ENCODE measurements around the gene ABTB2.

Gene ABTB2

GRCh38 chr11:34157163-34157562 lies 200.6 kb downstream of the ABTB2 start:
- ATAC-seq (ENCODE audit: insufficient read depth, low read depth) (no peak), DNase-seq (no peak)
- no peaks in the 10 kb centered on the region for H4K20me1 ChIP-seq (ENCODE audit: insufficient read depth, low read length)
- peaks cover 4% of the 10 kb centered on the region; the same call in 1 of the 2 replicates for H3K36me3 ChIP-seq (ENCODE audit: insufficient read depth, low read length)
- H3K4me3 ChIP-seq (ENCODE audit: low read depth in 1 of 2, low read length in 2 of 2) = no peak overlapping the region
- no peaks in the 10 kb centered on the region for H3K9me3 ChIP-seq (ENCODE audit: insufficient read depth, low read length, severe bottlenecking)
- H3K9ac ChIP-seq (ENCODE audit: low read depth, low read length) = no peak overlapping the region
- H2AFZ ChIP-seq (ENCODE audit: low read depth, low read length) = no peak overlapping the region
- H3K4me2 ChIP-seq (ENCODE audit: insufficient read depth, low read length) = no peak overlapping the region
- H3K27ac ChIP-seq (ENCODE audit: low read length) = no peak overlapping the region
- TF ChIP-seq EZH2 (IDR thresholded peaks at IDR 0.05; ENCODE audit: borderline replicate concordance, low read depth, low read length, severe bottlenecking) = no peak
- TF ChIP-seq CTCF (IDR thresholded peaks at IDR 0.05; ENCODE audit: borderline replicate concordance, extremely low read depth, low read length, poor library complexity, severe bottlenecking) = no peak
- no peaks in the 10 kb centered on the region for H3K79me2 ChIP-seq (ENCODE audit: insufficient read depth, low read length)
- H3K4me1 ChIP-seq (ENCODE audit: insufficient read depth, low read length) = no peaks in the 10 kb centered on the region
- H3K27me3 ChIP-seq (ENCODE audit: insufficient read depth, low read length, poor library complexity) = no peaks in the 10 kb centered on the region

GRCh38 chr11:34155757-34156062 lies 202.1 kb downstream of the ABTB2 start:
- no peak overlapping the region for H3K27ac ChIP-seq (ENCODE audit: low read length)

GRCh38 chr11:34155057-34155756 lies 202.6 kb downstream of the ABTB2 start:
- no peak overlapping the region for H3K9ac ChIP-seq (ENCODE audit: low read depth, low read length)

More at GRCh38 chr11:34155757-34156062, 202.1 kb downstream of the ABTB2 start:
- TF ChIP-seq EZH2 (IDR thresholded peaks at IDR 0.05; ENCODE audit: borderline replicate concordance, low read depth, low read length, severe bottlenecking) (no peak), CTCF (IDR thresholded peaks at IDR 0.05; ENCODE audit: borderline replicate concordance, extremely low read depth, low read length, poor library complexity, severe bottlenecking) (no peak)
- H3K4me3 ChIP-seq (ENCODE audit: low read depth in 1 of 2, low read length in 2 of 2) = no peak overlapping the region
- no peaks in the 10 kb centered on the region for H4K20me1 ChIP-seq (ENCODE audit: insufficient read depth, low read length)
- H3K4me1 ChIP-seq (ENCODE audit: insufficient read depth, low read length) = no peaks in the 10 kb centered on the region
- no peak overlapping the region for H3K9ac ChIP-seq (ENCODE audit: low read depth, low read length)
- no peaks in the 10 kb centered on the region for H3K79me2 ChIP-seq (ENCODE audit: insufficient read depth, low read length)
- H2AFZ ChIP-seq (ENCODE audit: low read depth, low read length) = no peak overlapping the region
- H3K36me3 ChIP-seq (ENCODE audit: insufficient read depth, low read length) = peaks cover 9% of the 10 kb centered on the region; the same call in 1 of the 2 replicates
- ATAC-seq (ENCODE audit: insufficient read depth, low read depth) (0 out of 3 replicates have a peak, but pooled peaks have one; percentile 10), DNase-seq (no peak)
- no peaks in the 10 kb centered on the region for H3K27me3 ChIP-seq (ENCODE audit: insufficient read depth, low read length, poor library complexity)
- no peak overlapping the region for H3K4me2 ChIP-seq (ENCODE audit: insufficient read depth, low read length)
- H3K9me3 ChIP-seq (ENCODE audit: insufficient read depth, low read length, severe bottlenecking) = no peaks in the 10 kb centered on the region

More at GRCh38 chr11:34155057-34155756, 202.6 kb downstream of the ABTB2 start:
- H3K27ac ChIP-seq (ENCODE audit: low read length) = no peak overlapping the region
- H3K79me2 ChIP-seq (ENCODE audit: insufficient read depth, low read length) = no peaks in the 10 kb centered on the region
- H3K36me3 ChIP-seq (ENCODE audit: insufficient read depth, low read length) = peaks cover 14% of the 10 kb centered on the region
- TF ChIP-seq CTCF (IDR thresholded peaks at IDR 0.05; ENCODE audit: borderline replicate concordance, extremely low read depth, low read length, poor library complexity, severe bottlenecking) = no peak
- TF ChIP-seq EZH2 (IDR thresholded peaks at IDR 0.05; ENCODE audit: borderline replicate concordance, low read depth, low read length, severe bottlenecking) = no peak
- no peaks in the 10 kb centered on the region for H3K27me3 ChIP-seq (ENCODE audit: insufficient read depth, low read length, poor library complexity)
- no peak overlapping the region for H3K4me3 ChIP-seq (ENCODE audit: low read depth in 1 of 2, low read length in 2 of 2)
- 0 out of 2 replicates have a peak, but pooled peaks cover 3% of the 10 kb centered on the region for H4K20me1 ChIP-seq (ENCODE audit: insufficient read depth, low read length)
- H3K4me2 ChIP-seq (ENCODE audit: insufficient read depth, low read length) = no peak overlapping the region
- no peaks in the 10 kb centered on the region for H3K4me1 ChIP-seq (ENCODE audit: insufficient read depth, low read length)
- DNase-seq = no peak
- no peak for ATAC-seq (ENCODE audit: insufficient read depth, low read depth)
- H2AFZ ChIP-seq (ENCODE audit: low read depth, low read length) = no peak overlapping the region
- no peaks in the 10 kb centered on the region for H3K9me3 ChIP-seq (ENCODE audit: insufficient read depth, low read length, severe bottlenecking)

Measured in DND-41 (cell line).